Measurements from ENCODE around the gene GLT1D1.

- TF ChIP-seq ISL1 (CRISPR knock-in tag; IDR thresholded peaks at IDR 0.05) = no peak
- TF ChIP-seq SNAI2 (CRISPR knock-in tag; IDR thresholded peaks at IDR 0.05) = no peak
- no peak for TF ChIP-seq CREB5 (CRISPR knock-in tag; IDR thresholded peaks at IDR 0.05; ENCODE audit: low read depth)
- TF ChIP-seq ESRRG (CRISPR knock-in tag; IDR thresholded peaks at IDR 0.05) = no peak
- no peak for TF ChIP-seq GLIS3 (CRISPR knock-in tag; IDR thresholded peaks at IDR 0.05)
- TF ChIP-seq ZNF8 (CRISPR knock-in tag; IDR thresholded peaks at IDR 0.05) = no peak
Observed at GRCh38 chr12:128871516-128871892, 18.2 kb downstream of the GLT1D1 start.
